ENCODE measurements around the gene TSKU. TPM values are rescaled to one million over a fixed set of nuclear protein-coding genes. Genes with fewer than 3 reads are reported as not detected.

TSKU gene
- polyA plus RNA-seq, 1 of the 3 experiments (the other 2 are of a cell fraction), result 20.7 TPM

- peak; percentile 94 for DNase-seq
- peaks cover 34% of the 10 kb centered on the region for H4K20me1 ChIP-seq (ENCODE audit: insufficient read depth)
- CTCF ChIA-PET, result interaction anchor here (1.0 to 3.0 kb wide), 5 partner anchors 12 to 137 kb away, joined by 3 to 18 read pairs (median 5); no protein-coding TSS in a partner anchor
- peaks cover 39% of the 10 kb centered on the region for H3K79me2 ChIP-seq (ENCODE audit: insufficient read depth)
- peak overlapping the region; percentile 90 to 93 for H3K4me3 ChIP-seq (ENCODE audit: low read depth in 2 of 2, low read length in 1 of 2)
- H3K9ac ChIP-seq, result peak overlapping the region; percentile 75
- H2AFZ ChIP-seq (ENCODE audit: low read depth), result peak overlapping the region; percentile 83
- no peaks in the 10 kb centered on the region for H3K27me3 ChIP-seq (ENCODE audit: insufficient read depth)
- peak; percentile 27; the same call in 1 of the 2 replicates for TF ChIP-seq MAX (IDR thresholded peaks at IDR 0.05; ENCODE audit: low read depth)
- TF ChIP-seq SIN3A (IDR thresholded peaks at IDR 0.05; ENCODE audit: borderline replicate concordance, low read depth, low read length), result peak; percentile 24; the same call in 1 of the 2 replicates
- TF ChIP-seq ELF1 (IDR thresholded peaks at IDR 0.05), result peak; percentile 76
- no peak for TF ChIP-seq USF2 (IDR thresholded peaks at IDR 0.05; ENCODE audit: borderline replicate concordance, low read depth, low read length)
- peak; percentile 63; the same call in 1 of the 2 replicates for TF ChIP-seq YY1 (IDR thresholded peaks at IDR 0.05; ENCODE audit: low read depth)
- TF ChIP-seq RAD21 (IDR thresholded peaks at IDR 0.05; ENCODE audit: low read length), result no peak
- 0 out of 2 replicates have a peak, but pooled peaks have one; percentile 12 for TF ChIP-seq GABPA (IDR thresholded peaks at IDR 0.05; ENCODE audit: low read depth)
- TF ChIP-seq RXRA (IDR thresholded peaks at IDR 0.05; ENCODE audit: borderline replicate concordance, low read depth), result no peak
- peak; percentile 19; the same call in 1 of the 2 replicates for TF ChIP-seq RCOR1 (IDR thresholded peaks at IDR 0.05; ENCODE audit: low read length)
- TF ChIP-seq IRF3 (IDR thresholded peaks at IDR 0.05; ENCODE audit: low read depth, low read length), result peak; percentile 86
- TF ChIP-seq NFIC (IDR thresholded peaks at IDR 0.05; ENCODE audit: borderline replicate concordance), result peak; percentile 46
- peak; percentile 60; the same call in 1 of the 2 replicates for TF ChIP-seq TCF12 (IDR thresholded peaks at IDR 0.05)
- TF ChIP-seq JUND (IDR thresholded peaks at IDR 0.05), result no peak
- peak in 1 of 2 experiments; percentile 66; a peak in 1 of 4 replicates for TF ChIP-seq EP300 (IDR thresholded peaks at IDR 0.05; ENCODE audit: borderline replicate concordance in 1 of 2, low read depth in 1 of 2, low read length in 1 of 2)
- TF ChIP-seq TEAD4 (IDR thresholded peaks at IDR 0.05; ENCODE audit: borderline replicate concordance, insufficient read depth), result 0 out of 2 replicates have a peak, but pooled peaks have one; percentile 4
- no peak for TF ChIP-seq ZBTB33 (IDR thresholded peaks at IDR 0.05; ENCODE audit: borderline replicate concordance, low read depth)
- TF ChIP-seq CHD2 (IDR thresholded peaks at IDR 0.05; ENCODE audit: low read length, partially characterized antibody), result peak; percentile 88
- TF ChIP-seq MXI1 (IDR thresholded peaks at IDR 0.05; ENCODE audit: low read depth, low read length), result peak; percentile 58
- peak; percentile 10; the same call in 1 of the 2 replicates for TF ChIP-seq SMC3 (IDR thresholded peaks at IDR 0.05; ENCODE audit: low read depth, low read length)
- peak; percentile 13; the same call in 1 of the 2 replicates for TF ChIP-seq TAF1 (IDR thresholded peaks at IDR 0.05; ENCODE audit: borderline replicate concordance, low read depth, low read length)
- TF ChIP-seq POLR2AphosphoS5 (IDR thresholded peaks at IDR 0.05; ENCODE audit: low read depth, low read length), result peak; percentile 62; the same call in 1 of the 2 replicates
- TF ChIP-seq MEF2A (IDR thresholded peaks at IDR 0.05; ENCODE audit: borderline replicate concordance, low read depth), result no peak
- no peak for TF ChIP-seq RFX5 (IDR thresholded peaks at IDR 0.05; ENCODE audit: low read length)
- no peak for TF ChIP-seq EZH2phosphoT487 (IDR thresholded peaks at IDR 0.05; ENCODE audit: borderline replicate concordance, low read depth)
- no peak for TF ChIP-seq FOSL2 (IDR thresholded peaks at IDR 0.05; ENCODE audit: borderline replicate concordance, low read depth)
- WGBS (ENCODE audit: low lambda C conversion rate), result 2% methylated on average over 12 of the region's 38 CpGs
- H3F3A ChIP-seq (replicated peaks; ENCODE audit: insufficient read depth), result no peaks in the 10 kb centered on the region
- peak overlapping the region; percentile 63 to 97; a peak in 3 of 4 replicates for H3K27ac ChIP-seq (ENCODE audit: low read depth in 2 of 2, low read length in 1 of 2)
- POLR2A ChIA-PET, result interaction anchor here (0.5 to 1.0 kb wide), 6 partner anchors 11 to 806 kb away, joined by 3 to 4 read pairs (median 4); no protein-coding TSS in a partner anchor
- H3K36me3 ChIP-seq (replicated peaks in 1 of 2; ENCODE audit: control insufficient read depth in 1 of 2, insufficient read depth in 2 of 2, low read length in 1 of 2), result no peaks in the 10 kb centered on the region
- H3K4me2 ChIP-seq, result peak overlapping the region; percentile 84
- no peaks in the 10 kb centered on the region for H3K9me2 ChIP-seq
- no peaks in the 10 kb centered on the region for H3K9me3 ChIP-seq
- H3K4me1 ChIP-seq (ENCODE audit: control insufficient read depth in 1 of 2, insufficient read depth in 2 of 2, low read depth in 1 of 2, low read length in 1 of 2), result peaks cover 18 to 56% of the 10 kb centered on the region in 2 experiments; a peak in 3 of 4 replicates
Observed at GRCh38 chr11:76782531-76783293, 444 bp upstream of the TSKU start.

All from SK-N-SH (cell line).